ENCODE data around the gene LARGE1. TPM values are rescaled to one million over a fixed set of nuclear protein-coding genes. Genes with fewer than 3 reads are reported as not detected.

Gene LARGE1
- total and polyA plus RNA-seq, 2 of the 13 experiments (the other 11 are each of a cell fraction or from before 2014, with no cell fraction given) = 8.4 to 11.0 TPM

DNA sequence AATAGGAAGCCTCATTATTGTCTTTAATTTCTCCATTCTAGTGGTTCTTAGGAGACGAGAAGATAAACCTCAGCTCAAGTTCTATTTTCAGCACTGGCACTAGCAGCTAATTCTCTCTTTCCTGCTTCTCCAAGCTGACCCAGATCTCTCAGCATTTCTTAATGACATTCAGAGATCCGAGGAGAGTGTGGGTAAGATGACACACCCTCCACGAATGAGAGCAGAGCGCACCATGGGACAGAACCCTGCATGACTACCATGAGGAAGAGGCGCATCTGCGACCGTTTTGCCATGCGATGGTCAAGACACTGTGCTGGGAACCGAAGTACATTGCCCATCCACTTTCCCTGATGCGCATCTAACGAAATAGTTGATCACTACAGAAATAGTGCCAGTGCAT is 241.8 kb downstream of the LARGE1 start (continued):
- TF ChIP-seq PLSCR1 (CRISPR knock-in tag; IDR thresholded peaks at IDR 0.05; ENCODE audit: borderline replicate concordance) = no peak
- TF ChIP-seq ZNF629 (CRISPR knock-in tag; conservative IDR thresholded peaks at IDR 0.05) = no peak
- no peak for TF ChIP-seq PITX1 (CRISPR knock-in tag; IDR thresholded peaks at IDR 0.05)
- no peak for TF ChIP-seq RCOR2 (CRISPR knock-in tag; IDR thresholded peaks at IDR 0.05)
- TF ChIP-seq ZNF672 (CRISPR knock-in tag; IDR thresholded peaks at IDR 0.05) = no peak

GRCh38 chr22:33677536-33677935 is 242.7 kb downstream of the LARGE1 start:
- no peaks in the 10 kb centered on the region for H3K4me1 ChIP-seq (ENCODE audit: insufficient read depth, low read length)
- DNase-seq (ENCODE audit: low spot score) (no peak), ATAC-seq (no peak), FAIRE-seq (no peak)
- in situ Hi-C loops (cut with HindIII; ENCODE audit: extremely low pct_ligation_motif_present, low pct_unique_long_range_greater_than_20kb) = no loop called here
- 64% methylated on average over 4 of the region's 4 CpGs for WGBS (ENCODE audit: low lambda C conversion rate)
- no peaks in the 10 kb centered on the region for H3K79me2 ChIP-seq (ENCODE audit: insufficient read depth, low read length)
- BruUV-seq (replicated peaks) = no TSS peak
- no peak overlapping the region for H3K4me2 ChIP-seq (ENCODE audit: low read depth, low read length)
- intact Hi-C loops (cut with micrococcal nuclease; ENCODE audit: unreplicated experiment) = no loop called here
- H3K27me3 ChIP-seq (ENCODE audit: control insufficient read depth in 1 of 2, insufficient read depth in 2 of 2, low read length in 2 of 2) = no peaks in the 10 kb centered on the region
- ChIA-PET CTCF (ENCODE audit: low intra/inter-chr PET ratio, low total read pairs) (no interaction called here), POLR2A (no interaction called here)
- H2AFZ ChIP-seq (ENCODE audit: low read length) = no peak overlapping the region
- H3K27ac ChIP-seq (ENCODE audit: extremely low read length, insufficient read depth, low read length) = no peak overlapping the region
- no peaks in the 10 kb centered on the region for H3K9me3 ChIP-seq (ENCODE audit: low read length)
- H4K20me1 ChIP-seq (ENCODE audit: insufficient read depth, low read length) = no peaks in the 10 kb centered on the region
- no peaks in the 10 kb centered on the region for H3K36me3 ChIP-seq (replicated peaks in 1 of 2; ENCODE audit: control insufficient read depth in 1 of 2, insufficient read depth in 2 of 2, low read length in 2 of 2)
- H3K9ac ChIP-seq (ENCODE audit: insufficient read depth, low read depth, low read length) = no peak overlapping the region
- H3K4me3 ChIP-seq (replicated peaks in 1 of 3; ENCODE audit: insufficient read depth in 1 of 3, low read depth in 2 of 3, low read length in 3 of 3) = no peak overlapping the region
- TF ChIP-seq, protein P1, sequence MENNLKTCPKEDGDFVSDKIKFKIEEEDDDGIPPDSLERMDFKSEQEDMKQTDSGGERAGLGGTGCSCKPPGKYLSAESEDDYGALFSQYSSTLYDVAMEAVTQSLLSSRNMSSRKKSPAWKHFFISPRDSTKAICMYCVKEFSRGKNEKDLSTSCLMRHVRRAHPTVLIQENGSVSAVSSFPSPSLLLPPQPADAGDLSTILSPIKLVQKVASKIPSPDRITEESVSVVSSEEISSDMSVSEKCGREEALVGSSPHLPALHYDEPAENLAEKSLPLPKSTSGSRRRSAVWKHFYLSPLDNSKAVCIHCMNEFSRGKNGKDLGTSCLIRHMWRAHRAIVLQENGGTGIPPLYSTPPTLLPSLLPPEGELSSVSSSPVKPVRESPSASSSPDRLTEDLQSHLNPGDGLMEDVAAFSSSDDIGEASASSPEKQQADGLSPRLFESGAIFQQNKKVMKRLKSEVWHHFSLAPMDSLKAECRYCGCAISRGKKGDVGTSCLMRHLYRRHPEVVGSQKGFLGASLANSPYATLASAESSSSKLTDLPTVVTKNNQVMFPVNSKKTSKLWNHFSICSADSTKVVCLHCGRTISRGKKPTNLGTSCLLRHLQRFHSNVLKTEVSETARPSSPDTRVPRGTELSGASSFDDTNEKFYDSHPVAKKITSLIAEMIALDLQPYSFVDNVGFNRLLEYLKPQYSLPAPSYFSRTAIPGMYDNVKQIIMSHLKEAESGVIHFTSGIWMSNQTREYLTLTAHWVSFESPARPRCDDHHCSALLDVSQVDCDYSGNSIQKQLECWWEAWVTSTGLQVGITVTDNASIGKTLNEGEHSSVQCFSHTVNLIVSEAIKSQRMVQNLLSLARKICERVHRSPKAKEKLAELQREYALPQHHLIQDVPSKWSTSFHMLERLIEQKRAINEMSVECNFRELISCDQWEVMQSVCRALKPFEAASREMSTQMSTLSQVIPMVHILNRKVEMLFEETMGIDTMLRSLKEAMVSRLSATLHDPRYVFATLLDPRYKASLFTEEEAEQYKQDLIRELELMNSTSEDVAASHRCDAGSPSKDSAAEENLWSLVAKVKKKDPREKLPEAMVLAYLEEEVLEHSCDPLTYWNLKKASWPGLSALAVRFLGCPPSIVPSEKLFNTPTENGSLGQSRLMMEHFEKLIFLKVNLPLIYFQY (CRISPR knock-in tag; IDR thresholded peaks at IDR 0.05; ENCODE audit: borderline replicate concordance) = no peak
- TF ChIP-seq, protein P2, sequence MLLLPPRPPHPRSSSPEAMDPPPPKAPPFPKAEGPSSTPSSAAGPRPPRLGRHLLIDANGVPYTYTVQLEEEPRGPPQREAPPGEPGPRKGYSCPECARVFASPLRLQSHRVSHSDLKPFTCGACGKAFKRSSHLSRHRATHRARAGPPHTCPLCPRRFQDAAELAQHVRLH (CRISPR knock-in tag; IDR thresholded peaks at IDR 0.05; ENCODE audit: borderline replicate concordance, low read depth) = no peak
- TF ChIP-seq MIER3 (CRISPR knock-in tag; IDR thresholded peaks at IDR 0.05; ENCODE audit: borderline replicate concordance) (no peak), HOXA5 (CRISPR knock-in tag; IDR thresholded peaks at IDR 0.05) (no peak), KMT2B (CRISPR knock-in tag; IDR thresholded peaks at IDR 0.05) (no peak), ZFAT (CRISPR knock-in tag; conservative IDR thresholded peaks at IDR 0.05) (no peak), MTA1 (CRISPR knock-in tag; IDR thresholded peaks at IDR 0.05; ENCODE audit: borderline replicate concordance) (no peak), TARDBP (CRISPR knock-in tag; IDR thresholded peaks at IDR 0.05) (no peak), ZMAT5 (CRISPR knock-in tag; IDR thresholded peaks at IDR 0.05; ENCODE audit: borderline replicate concordance, low read depth) (no peak), ZNF230 (CRISPR knock-in tag; IDR thresholded peaks at IDR 0.05) (no peak), CCAR2 (optimal IDR thresholded peaks at IDR 0.05; ENCODE audit: low read depth, low read length) (no peak)
- TF ChIP-seq, protein P3, sequence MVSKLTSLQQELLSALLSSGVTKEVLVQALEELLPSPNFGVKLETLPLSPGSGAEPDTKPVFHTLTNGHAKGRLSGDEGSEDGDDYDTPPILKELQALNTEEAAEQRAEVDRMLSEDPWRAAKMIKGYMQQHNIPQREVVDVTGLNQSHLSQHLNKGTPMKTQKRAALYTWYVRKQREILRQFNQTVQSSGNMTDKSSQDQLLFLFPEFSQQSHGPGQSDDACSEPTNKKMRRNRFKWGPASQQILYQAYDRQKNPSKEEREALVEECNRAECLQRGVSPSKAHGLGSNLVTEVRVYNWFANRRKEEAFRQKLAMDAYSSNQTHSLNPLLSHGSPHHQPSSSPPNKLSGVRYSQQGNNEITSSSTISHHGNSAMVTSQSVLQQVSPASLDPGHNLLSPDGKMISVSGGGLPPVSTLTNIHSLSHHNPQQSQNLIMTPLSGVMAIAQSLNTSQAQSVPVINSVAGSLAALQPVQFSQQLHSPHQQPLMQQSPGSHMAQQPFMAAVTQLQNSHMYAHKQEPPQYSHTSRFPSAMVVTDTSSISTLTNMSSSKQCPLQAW (CRISPR knock-in tag; IDR thresholded peaks at IDR 0.05) = no peak
- TF ChIP-seq, protein P4, sequence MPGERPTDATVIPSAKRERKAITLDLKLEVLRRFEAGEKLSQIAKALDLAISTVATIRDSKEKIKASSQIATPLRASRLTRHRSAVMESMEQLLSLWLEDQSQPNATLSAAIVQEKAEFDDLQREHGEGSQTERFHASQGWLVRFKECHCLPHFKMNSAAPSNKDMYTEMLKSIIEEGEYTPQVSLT (CRISPR knock-in tag; IDR thresholded peaks at IDR 0.05; ENCODE audit: borderline replicate concordance, low read depth) = no peak
